ENCODE measurements around the gene ILF2.
"Not testable (repeated sequence)": the region's sequence is repeated elsewhere in the genome, so short reads cannot be mapped to it uniquely, and the experiment has no call there.

The ILF2 gene

GRCh38 chr1:153649863-153650235 is 20.9 kb downstream of the ILF2 start:
- H3K4me3 ChIP-seq (ENCODE audit: low read depth, low read length): no peak overlapping the region

GRCh38 chr1:153649137-153649862 is 21.5 kb downstream of the ILF2 start:
- H3K4me3 ChIP-seq (ENCODE audit: low read depth, low read length): no peak overlapping the region

GRCh38 chr1:153648000-153648643 is 22.7 kb downstream of the ILF2 start:
- H3K4me3 ChIP-seq (ENCODE audit: low read depth, low read length): no peak overlapping the region

GRCh38 chr1:153647346-153647714 is 23.5 kb downstream of the ILF2 start:
- no peak overlapping the region for H3K4me3 ChIP-seq (ENCODE audit: low read depth, low read length)

- no peak overlapping the region for H3K4me3 ChIP-seq (ENCODE audit: low read depth, low read length)
These were observed 24.0 kb downstream of the ILF2 start for GRCh38 chr1:153646672-153647345.

GRCh38 chr1:153643816-153644215 is 27.0 kb downstream of the ILF2 start:
- H3K4me3 ChIP-seq (ENCODE audit: low read depth, low read length): no peak overlapping the region

GRCh38 chr1:153643100-153643499 is 27.7 kb downstream of the ILF2 start:
- H3K4me3 ChIP-seq (ENCODE audit: low read depth, low read length): no peak overlapping the region

- no peak overlapping the region for H3K4me3 ChIP-seq (ENCODE audit: low read depth, low read length)
These were observed 28.6 kb downstream of the ILF2 start for GRCh38 chr1:153642161-153642560.

- no peak overlapping the region for H3K4me3 ChIP-seq (ENCODE audit: low read depth, low read length)
These were observed 29.9 kb downstream of the ILF2 start for GRCh38 chr1:153640861-153641260.

GRCh38 chr1:153640213-153640612 is 30.6 kb downstream of the ILF2 start:
- H3K4me3 ChIP-seq (ENCODE audit: low read depth, low read length): not testable (repeated sequence)

- no peak overlapping the region for H3K4me3 ChIP-seq (ENCODE audit: low read depth, low read length)
These were observed 31.5 kb downstream of the ILF2 start for GRCh38 chr1:153639280-153639679.

- H3K4me3 ChIP-seq (ENCODE audit: low read depth, low read length): no peak overlapping the region
These were observed 32.5 kb downstream of the ILF2 start for GRCh38 chr1:153638261-153638660.

GRCh38 chr1:153636312-153636711 is 34.5 kb downstream of the ILF2 start:
- no peak overlapping the region for H3K4me3 ChIP-seq (ENCODE audit: low read depth, low read length)

- H3K4me3 ChIP-seq (ENCODE audit: low read depth, low read length): no peak overlapping the region
These were observed 34.9 kb downstream of the ILF2 start for GRCh38 chr1:153635872-153636271.

GRCh38 chr1:153633754-153634665 is 36.8 kb downstream of the ILF2 start, which contains the start of gene CHTOP:
Gene CHTOP (plus strand): TSS chr1:153634066. CDS start chr1:153636589, 2,523 bp downstream.
- H3K4me3 ChIP-seq (ENCODE audit: low read depth, low read length): peak within 1 kb of the TSS; percentile 100

- peak overlapping the region; percentile 100 for H3K4me3 ChIP-seq (ENCODE audit: low read depth, low read length)
These were observed 37.5 kb downstream of the ILF2 start for GRCh38 chr1:153633161-153633753.

- H3K4me3 ChIP-seq (ENCODE audit: low read depth, low read length): no peak overlapping the region
These were observed 39.5 kb downstream of the ILF2 start for GRCh38 chr1:153631047-153632022.

- H3K4me3 ChIP-seq (ENCODE audit: low read depth, low read length): no peak overlapping the region
These were observed 40.4 kb downstream of the ILF2 start for GRCh38 chr1:153630384-153630783.

- H3K4me3 ChIP-seq (ENCODE audit: low read depth, low read length): no peak overlapping the region
These were observed 40.8 kb downstream of the ILF2 start for GRCh38 chr1:153629971-153630370.

- H3K4me3 ChIP-seq (ENCODE audit: low read depth, low read length): no peak overlapping the region
These were observed 41.5 kb downstream of the ILF2 start for GRCh38 chr1:153629343-153629665.
